22Rv1 (cell line): Measurements from ENCODE around the gene HAUS7.

Experiments
- ZFX ChIP-seq: fragments of 450-650 bp; IDR thresholded peaks from 2 replicates; pipeline ENCODE4 v1.6.1; 2017; ENCODE audit warnings: antibody characterized with exemption, borderline replicate concordance
- TF ChIP-seq, protein P1 (sequence below): fragments of 450-650 bp; IDR thresholded peaks from 2 replicates; pipeline ENCODE4 v1.5.1; 2017; ENCODE audit warnings: mild to moderate bottlenecking

DNA sequence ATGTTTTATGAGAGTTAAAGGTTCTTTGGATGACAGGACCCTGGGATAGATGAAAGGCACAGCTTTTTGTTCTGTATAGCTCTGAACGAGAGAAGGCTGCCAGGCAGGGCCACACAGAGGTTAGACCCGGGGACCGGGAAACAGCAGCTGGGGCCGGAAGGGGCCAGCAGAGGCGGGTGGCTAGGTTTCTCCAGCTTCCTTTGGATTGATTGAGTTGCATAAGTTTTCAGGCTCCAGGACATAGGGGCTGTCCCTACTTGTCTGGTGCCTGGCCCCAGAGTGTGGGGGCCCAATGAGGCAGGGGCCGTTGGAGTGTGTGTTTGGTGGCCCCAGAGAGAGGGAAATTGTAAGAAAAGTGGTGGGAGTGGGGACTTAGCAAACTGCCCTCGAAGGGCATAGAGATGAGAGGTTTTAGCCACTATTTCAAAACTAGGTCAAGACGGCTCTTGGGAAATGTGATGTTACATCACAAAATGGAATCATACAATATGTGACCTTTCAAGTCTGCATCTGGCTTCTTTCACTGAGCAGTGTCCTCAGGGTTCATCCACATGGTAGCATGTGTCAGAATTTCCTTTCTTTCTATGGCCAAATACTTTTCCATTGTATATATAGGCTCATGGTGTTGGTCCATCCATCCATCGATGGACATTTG, 55.4 kb downstream of the HAUS7 start:
- TF ChIP-seq, protein P1, sequence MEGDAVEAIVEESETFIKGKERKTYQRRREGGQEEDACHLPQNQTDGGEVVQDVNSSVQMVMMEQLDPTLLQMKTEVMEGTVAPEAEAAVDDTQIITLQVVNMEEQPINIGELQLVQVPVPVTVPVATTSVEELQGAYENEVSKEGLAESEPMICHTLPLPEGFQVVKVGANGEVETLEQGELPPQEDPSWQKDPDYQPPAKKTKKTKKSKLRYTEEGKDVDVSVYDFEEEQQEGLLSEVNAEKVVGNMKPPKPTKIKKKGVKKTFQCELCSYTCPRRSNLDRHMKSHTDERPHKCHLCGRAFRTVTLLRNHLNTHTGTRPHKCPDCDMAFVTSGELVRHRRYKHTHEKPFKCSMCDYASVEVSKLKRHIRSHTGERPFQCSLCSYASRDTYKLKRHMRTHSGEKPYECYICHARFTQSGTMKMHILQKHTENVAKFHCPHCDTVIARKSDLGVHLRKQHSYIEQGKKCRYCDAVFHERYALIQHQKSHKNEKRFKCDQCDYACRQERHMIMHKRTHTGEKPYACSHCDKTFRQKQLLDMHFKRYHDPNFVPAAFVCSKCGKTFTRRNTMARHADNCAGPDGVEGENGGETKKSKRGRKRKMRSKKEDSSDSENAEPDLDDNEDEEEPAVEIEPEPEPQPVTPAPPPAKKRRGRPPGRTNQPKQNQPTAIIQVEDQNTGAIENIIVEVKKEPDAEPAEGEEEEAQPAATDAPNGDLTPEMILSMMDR = no peak
- no peak for TF ChIP-seq ZFX
